DMS114 treated with DMSO at 0.1 percent for 48 hours (cell line): ENCODE data around the gene TXNDC9.
"Not testable (repeated sequence)": the region's sequence is repeated elsewhere in the genome, so short reads cannot be mapped to it uniquely, and the experiment has no call there.

ENCODE experiments used
- DNase-seq: peaks from one replicate; lab custom pipeline; 2025; ENCODE audit not compliant: unreplicated experiment; lab: John Stamatoyannopoulos, UW

TXNDC9 gene, protein sequence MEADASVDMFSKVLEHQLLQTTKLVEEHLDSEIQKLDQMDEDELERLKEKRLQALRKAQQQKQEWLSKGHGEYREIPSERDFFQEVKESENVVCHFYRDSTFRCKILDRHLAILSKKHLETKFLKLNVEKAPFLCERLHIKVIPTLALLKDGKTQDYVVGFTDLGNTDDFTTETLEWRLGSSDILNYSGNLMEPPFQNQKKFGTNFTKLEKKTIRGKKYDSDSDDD

GRCh38 chr2:99335911-99336803 is at the start of gene TXNDC9:
Gene TXNDC9, minus strand, starts transcription at chr2:99336333. Its CDS starts 3,123 bp downstream, at chr2:99333210.
- DNase-seq = peak; percentile 98

GRCh38 chr2:99382143-99382542 is 46.0 kb upstream of the TXNDC9 start:
- no peak for DNase-seq

GRCh38 chr2:99380376-99381010 is 44.4 kb upstream of the TXNDC9 start:
- no peak for DNase-seq

GRCh38 chr2:99377879-99378278 is 41.7 kb upstream of the TXNDC9 start:
- no peak for DNase-seq

DNA sequence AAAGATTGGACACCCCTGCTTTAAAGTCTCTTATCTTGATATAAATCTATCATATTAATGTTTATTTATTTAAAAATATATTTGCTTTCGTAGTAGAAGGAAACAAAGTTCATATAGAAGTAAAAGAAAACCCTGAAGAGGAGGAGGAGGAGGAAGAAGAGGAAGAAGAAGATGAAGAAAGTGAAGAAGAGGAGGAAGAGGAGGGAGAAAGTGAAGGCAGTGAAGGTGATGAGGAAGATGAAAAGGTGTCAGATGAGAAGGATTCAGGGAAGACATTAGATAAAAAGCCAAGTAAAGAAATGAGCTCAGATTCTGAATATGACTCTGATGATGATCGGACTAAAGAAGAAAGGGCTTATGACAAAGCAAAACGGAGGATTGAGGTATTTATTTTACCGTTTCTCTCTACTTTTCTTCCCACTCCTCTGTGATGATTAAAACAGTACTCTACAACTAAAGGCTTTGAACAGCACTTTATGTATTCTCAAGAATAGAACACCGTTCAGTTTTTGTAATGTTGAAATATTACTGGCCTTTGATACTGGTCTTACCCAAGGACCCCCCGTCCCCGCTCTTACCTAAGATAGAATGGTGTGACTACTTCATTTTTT is 40.2 kb upstream of the TXNDC9 start:
- no peak for DNase-seq

- DNase-seq = no peak
Measured at GRCh38 chr2:99374747-99375146, 38.6 kb upstream of the TXNDC9 start.

- no peak for DNase-seq
Measured at GRCh38 chr2:99373144-99373543, 37.0 kb upstream of the TXNDC9 start.

- DNase-seq = not testable (repeated sequence)
Measured at GRCh38 chr2:99368854-99369253, 32.7 kb upstream of the TXNDC9 start.

DNA sequence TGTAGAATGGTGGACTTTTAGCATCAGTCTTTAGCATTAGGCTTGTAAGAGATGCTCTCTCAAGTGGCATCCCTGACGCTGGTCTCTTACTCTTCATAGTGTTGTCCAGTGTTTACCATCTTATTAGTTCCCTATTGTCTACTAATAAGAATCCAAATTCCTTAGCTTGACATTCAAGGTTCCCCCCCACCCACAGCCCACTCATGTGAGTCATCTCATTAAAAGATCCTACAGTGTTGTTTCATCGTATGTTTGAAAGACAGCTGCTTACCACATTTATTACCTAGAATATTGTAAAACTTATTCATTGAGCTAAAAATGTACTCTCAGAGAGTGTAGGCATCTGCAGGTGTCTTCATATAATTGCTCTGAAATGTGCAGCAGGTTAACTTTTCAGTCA is 29.5 kb upstream of the TXNDC9 start:
- DNase-seq = no peak

DNA sequence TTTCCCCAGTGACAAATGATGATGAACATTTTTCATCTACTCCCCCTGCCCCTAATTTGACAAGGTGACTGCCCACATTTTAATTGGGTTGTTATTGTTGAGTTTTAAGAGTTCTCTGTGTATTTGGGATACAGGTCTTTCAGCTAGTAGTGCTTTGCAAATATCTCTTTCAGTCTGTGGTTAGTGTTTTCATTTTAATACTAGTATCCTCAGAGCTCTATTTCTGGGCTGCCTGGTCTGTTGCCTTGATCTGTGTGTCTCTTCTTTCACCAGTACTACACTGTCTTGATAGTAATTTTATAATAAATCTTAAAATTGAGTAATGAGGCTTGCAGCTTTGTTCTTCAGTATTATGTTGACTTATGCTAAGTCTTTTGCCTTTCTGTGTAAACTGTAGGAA is 20.7 kb upstream of the TXNDC9 start:
- no peak for DNase-seq

GRCh38 chr2:99354825-99355224 is 18.7 kb upstream of the TXNDC9 start:
- DNase-seq = not testable (repeated sequence)

- DNase-seq = no peak
Measured at GRCh38 chr2:99354070-99354469, 17.9 kb upstream of the TXNDC9 start.

DNA sequence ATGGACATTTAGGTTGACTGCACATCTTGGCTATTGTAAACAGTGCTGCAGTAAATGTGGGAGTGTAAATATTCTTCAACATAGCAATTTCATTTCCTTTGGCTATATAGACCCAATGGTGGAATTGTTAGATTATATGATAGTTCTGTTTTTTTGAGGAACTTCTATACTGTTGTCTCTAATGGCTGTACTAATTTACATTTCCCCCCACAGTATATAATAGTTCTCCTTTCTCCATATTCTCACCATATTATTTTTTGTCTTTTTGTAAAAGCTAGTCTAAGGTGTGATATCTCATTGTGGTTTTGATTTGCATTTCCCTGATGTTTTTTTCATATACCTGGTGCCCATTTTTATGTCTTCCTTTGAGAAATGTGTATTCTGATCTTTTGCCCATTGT is 14.1 kb upstream of the TXNDC9 start:
- DNase-seq = no peak

DNA sequence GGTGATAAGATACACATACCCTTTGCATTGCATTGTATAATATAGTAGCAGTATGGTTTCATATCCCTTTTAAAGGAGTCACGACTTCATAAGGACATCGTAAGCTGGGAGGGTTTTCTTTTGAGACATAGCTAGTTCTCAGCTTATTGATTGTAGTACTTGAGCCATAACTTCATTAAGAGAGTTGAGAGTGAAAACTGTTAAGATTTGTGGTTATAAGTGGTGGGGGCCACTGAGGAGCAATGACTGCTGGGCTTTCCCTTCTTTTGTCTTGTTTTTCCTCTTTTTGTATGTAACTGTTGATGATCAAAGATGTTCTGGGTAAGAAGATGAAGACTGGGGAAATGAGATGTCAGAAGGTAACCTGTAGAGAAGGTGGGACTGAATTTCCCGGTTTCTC is 12.0 kb upstream of the TXNDC9 start:
- no peak for DNase-seq

- DNase-seq = no peak
Measured at GRCh38 chr2:99346218-99346617, 10.1 kb upstream of the TXNDC9 start.

- DNase-seq = not testable (repeated sequence)
Measured at GRCh38 chr2:99345446-99345845, 9.3 kb upstream of the TXNDC9 start.

- no peak for DNase-seq
Measured at GRCh38 chr2:99342536-99342935, 6.4 kb upstream of the TXNDC9 start.

- no peak for DNase-seq
Measured at GRCh38 chr2:99340669-99341236, 4.6 kb upstream of the TXNDC9 start.

DNA sequence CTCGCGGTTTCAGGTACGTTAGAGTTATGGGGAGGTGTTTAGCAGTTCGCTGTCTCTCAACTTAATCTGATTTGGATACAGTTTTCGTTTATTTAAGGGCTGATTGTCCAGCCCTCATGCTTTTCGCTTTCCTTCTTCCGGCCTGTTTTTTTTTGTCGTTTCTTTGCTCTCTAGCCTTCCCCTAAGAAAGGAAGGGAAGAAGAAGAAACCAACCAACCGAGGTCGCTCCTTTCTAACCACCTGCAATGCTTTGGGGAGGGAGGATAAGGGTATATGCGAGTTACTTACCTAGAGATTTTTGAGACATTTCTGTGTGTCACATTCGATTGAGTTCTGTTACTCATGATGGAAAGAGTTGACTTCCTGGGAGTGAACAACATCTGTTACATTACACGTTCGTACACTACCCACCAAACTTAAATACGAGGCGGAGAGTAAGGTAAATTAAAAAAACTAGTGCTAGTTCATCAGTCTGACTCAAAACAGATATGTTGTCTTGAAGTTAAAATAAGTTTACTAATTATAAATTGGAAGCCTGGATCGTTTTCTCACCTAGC is 2.0 kb upstream of the TXNDC9 start:
- no peak for DNase-seq

GRCh38 chr2:99337113-99338028 is 1.2 kb upstream of the TXNDC9 start, which contains the start of gene EIF5B:
Gene EIF5B, plus strand, starts transcription at chr2:99337389. Its CDS starts 166 bp downstream, at chr2:99337555.
- peak; percentile 90 for DNase-seq
